ENCODE data around the gene GSTO2. TPM values are rescaled to one million over a fixed set of nuclear protein-coding genes. Genes with fewer than 3 reads are reported as not detected.

Gene GSTO2
- total and polyA plus RNA-seq, 11 donors: 0.46 to 1.9 (median 0.88) TPM

DNA sequence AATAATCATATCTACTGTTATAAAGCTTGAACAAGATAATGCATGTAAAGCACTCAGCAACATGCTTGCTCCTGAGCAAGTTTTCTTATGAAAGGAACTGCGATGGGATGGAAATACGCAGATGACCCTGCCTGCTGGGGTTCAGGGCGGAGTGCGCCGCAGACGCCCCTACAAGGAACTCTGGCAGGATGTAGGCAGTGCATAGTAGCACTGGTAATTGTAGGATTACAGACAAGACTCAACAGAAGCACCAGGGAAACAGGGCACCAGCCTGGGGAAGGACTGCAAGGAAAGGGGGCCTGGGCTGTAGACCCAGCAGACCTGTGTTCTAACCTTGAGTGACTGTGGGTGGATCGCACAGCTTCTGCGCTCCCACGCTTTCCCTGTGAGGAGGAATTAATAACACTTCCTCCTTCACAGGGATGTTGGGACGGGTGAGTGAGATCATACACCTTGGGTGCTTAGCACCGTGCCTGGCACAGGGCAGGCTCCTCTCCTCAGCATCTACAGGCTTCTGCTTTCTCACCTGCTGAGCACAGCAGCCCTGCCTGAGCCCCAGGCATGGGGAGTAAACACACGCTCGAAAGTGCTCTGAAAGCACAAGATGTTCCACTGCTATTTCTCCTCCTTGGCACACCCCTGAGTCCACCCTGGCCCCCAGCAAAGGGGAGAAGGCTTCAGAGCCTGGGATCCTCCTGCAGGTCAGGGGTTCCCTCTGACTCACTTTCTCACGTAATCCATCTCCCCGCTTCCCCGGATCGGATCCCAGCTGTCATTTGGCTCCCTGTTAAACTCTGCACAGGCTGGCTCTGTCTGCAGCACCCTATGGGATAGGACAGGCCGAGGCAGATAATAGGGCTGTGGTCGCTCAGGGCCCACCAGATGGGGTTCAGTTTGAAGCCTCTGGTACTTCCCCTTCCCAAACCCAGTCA, 50.1 kb downstream of the GSTO2 start:
- intact Hi-C loops (cut with DNase I): no loop called here
- H3K36me3 ChIP-seq: peaks cover 3 to 38% (median 18%) of the 10 kb centered on the region in 9 donors
- WGBS, 4 donors: 34 to 56% (median 44%) methylated on average over 19 of the region's 19 CpGs
- no peaks in the 10 kb centered on the region for H3K9me3 ChIP-seq
- ATAC-seq (peak in 3 of 4 donors; percentile 13 to 30 (median 17)), DNase-seq (peak in 1 of 5 donors; percentile 53)
- peak overlapping the region; percentile 35 to 100 (median 98) for H3K27ac ChIP-seq
- TF ChIP-seq, protein P1, sequence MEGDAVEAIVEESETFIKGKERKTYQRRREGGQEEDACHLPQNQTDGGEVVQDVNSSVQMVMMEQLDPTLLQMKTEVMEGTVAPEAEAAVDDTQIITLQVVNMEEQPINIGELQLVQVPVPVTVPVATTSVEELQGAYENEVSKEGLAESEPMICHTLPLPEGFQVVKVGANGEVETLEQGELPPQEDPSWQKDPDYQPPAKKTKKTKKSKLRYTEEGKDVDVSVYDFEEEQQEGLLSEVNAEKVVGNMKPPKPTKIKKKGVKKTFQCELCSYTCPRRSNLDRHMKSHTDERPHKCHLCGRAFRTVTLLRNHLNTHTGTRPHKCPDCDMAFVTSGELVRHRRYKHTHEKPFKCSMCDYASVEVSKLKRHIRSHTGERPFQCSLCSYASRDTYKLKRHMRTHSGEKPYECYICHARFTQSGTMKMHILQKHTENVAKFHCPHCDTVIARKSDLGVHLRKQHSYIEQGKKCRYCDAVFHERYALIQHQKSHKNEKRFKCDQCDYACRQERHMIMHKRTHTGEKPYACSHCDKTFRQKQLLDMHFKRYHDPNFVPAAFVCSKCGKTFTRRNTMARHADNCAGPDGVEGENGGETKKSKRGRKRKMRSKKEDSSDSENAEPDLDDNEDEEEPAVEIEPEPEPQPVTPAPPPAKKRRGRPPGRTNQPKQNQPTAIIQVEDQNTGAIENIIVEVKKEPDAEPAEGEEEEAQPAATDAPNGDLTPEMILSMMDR (IDR thresholded peaks at IDR 0.05): no peak
- no peak for TF ChIP-seq POLR2A (IDR thresholded peaks at IDR 0.05)
- peak overlapping the region in 1 of 12 donors; percentile 4 for H3K4me3 ChIP-seq
- H3K27me3 ChIP-seq: no peaks in the 10 kb centered on the region
- peaks cover 41 to 95% (median 83%) of the 10 kb centered on the region in 12 donors for H3K4me1 ChIP-seq

DNA sequence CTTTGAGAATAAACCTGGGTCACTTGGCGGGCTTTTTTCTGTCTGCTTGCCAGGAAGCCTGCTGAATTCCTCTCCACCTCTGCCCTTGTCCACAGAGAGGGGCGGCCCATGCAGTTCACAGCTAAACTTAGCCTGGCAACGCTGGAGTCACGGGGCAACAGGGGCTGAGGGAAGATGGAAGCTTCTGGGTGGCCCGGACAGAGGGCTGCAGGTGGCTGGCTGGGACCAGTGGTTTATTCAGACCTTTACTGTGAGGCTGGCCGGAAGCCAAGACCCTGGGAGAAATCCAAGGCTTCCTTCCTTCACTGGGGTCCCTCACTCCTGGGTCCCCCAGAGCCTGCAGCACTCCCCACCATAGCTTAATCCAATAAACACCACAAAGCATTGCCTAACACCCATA, 52.2 kb downstream of the GSTO2 start:
- 23 to 41% (median 37%) methylated on average over 2 to 6 of the region's 6 CpGs for WGBS, 4 donors
- H3K9me3 ChIP-seq: no peaks in the 10 kb centered on the region
- ATAC-seq (peak; percentile 13 to 49 (median 18)), DNase-seq (peak in 3 of 5 donors; percentile 60 to 81 (median 62))
- H3K36me3 ChIP-seq: peaks cover 0 to 28% (median 0%) of the 10 kb centered on the region in 9 donors
- H3K4me3 ChIP-seq: no peak overlapping the region
- peak overlapping the region; percentile 6 to 100 (median 99) for H3K27ac ChIP-seq
- TF ChIP-seq POLR2A (IDR thresholded peaks at IDR 0.05): no peak
- TF ChIP-seq, protein P1 (IDR thresholded peaks at IDR 0.05): no peak
- intact Hi-C loops (cut with DNase I): no loop called here
- peaks cover 53 to 100% (median 99%) of the 10 kb centered on the region in 12 donors for H3K4me1 ChIP-seq
- H3K27me3 ChIP-seq: no peaks in the 10 kb centered on the region

DNA sequence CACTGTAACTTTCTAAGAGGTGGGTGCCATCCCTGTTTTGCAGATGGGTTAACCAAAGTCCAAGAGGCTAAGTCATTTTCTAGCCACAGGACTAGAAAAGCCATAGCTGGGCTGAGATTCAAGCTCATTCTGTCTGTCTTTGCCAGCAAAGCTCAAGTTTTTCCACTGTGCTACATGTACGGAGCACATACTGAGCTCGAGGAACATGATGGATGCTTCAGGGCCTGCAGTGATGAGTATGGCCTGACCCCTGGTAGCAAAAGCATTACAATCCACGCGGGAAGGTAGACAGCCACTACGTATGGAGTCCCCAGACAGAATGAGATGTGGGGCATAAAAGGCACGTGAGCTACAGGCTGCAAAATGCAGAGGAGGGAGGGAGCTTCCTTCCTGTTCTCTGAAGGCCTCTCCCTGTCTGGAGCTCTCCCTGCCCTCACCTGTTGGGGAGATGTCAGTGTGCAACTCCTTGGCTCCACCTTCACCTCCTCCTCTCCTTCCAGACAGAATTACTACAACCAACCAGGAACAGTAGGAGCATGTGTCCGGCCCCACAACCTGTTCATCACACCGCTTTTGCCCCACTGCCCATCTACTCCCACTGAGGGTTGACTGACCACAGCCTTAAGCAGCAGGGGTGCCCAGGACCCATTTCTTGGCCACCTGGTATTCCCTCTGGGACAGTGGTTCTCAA, 52.9 kb downstream of the GSTO2 start:
- Histone ChIP-seq H3K9me3 (no peaks in the 10 kb centered on the region), H3K27me3 (no peaks in the 10 kb centered on the region), H3K4me1 (peaks cover 55 to 100% (median 100%) of the 10 kb centered on the region in 12 donors), H3K4me3 (no peak overlapping the region), H3K36me3 (peaks cover 0 to 21% (median 0%) of the 10 kb centered on the region in 9 donors), H3K27ac (peak overlapping the region; percentile 10 to 100 (median 99))
- 48 to 60% (median 51%) methylated on average over 8 of the region's 8 CpGs for WGBS, 4 donors
- TF ChIP-seq, protein P1 (IDR thresholded peaks at IDR 0.05): no peak
- TF ChIP-seq POLR2A (IDR thresholded peaks at IDR 0.05): no peak
- no peak for DNase-seq
- intact Hi-C loops (cut with DNase I): no loop called here
- ATAC-seq: no peak

DNA sequence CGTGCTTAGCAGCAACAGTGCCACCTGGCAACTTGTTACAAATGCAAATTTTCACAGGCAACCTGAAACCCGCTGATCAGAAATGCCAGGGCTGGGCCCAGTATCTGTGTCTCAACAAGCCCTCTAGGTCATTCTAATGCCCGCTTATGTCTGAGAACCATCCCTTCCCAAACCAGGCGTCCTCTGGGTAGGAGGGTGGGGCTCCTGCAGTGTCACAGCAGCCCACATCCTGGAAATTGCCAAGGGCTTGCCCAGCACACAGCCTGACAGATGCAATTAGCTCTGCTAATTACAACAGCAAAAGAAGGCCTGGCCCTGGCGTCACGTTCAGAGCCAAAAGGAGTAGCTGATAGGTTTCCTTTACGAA, 53.4 kb downstream of the GSTO2 start:
- 31 to 37% (median 34%) methylated on average over 7 of the region's 7 CpGs for WGBS, 4 donors
- no peaks in the 10 kb centered on the region for H3K27me3 ChIP-seq
- H3K4me3 ChIP-seq: no peak overlapping the region
- peak in 1 of 5 donors; percentile 78 for DNase-seq
- intact Hi-C loops (cut with DNase I): no loop called here
- H3K27ac ChIP-seq: peak overlapping the region; percentile 10 to 100 (median 99)
- peaks cover 60 to 100% (median 100%) of the 10 kb centered on the region in 12 donors for H3K4me1 ChIP-seq
- peaks cover 0 to 19% (median 0%) of the 10 kb centered on the region in 9 donors for H3K36me3 ChIP-seq
- no peak for TF ChIP-seq POLR2A (IDR thresholded peaks at IDR 0.05)
- TF ChIP-seq, protein P1 (IDR thresholded peaks at IDR 0.05): no peak
- no peaks in the 10 kb centered on the region for H3K9me3 ChIP-seq
- peak in 3 of 4 donors; percentile 2 to 67 (median 42) for ATAC-seq
